GM21737 (cell line): ENCODE results near the gene SRRD.
"Not testable (repeated sequence)": the region's sequence is repeated elsewhere in the genome, so short reads cannot be mapped to it uniquely, and the experiment has no call there.

Source experiments
- ATAC-seq: cut with Tn5 transposase; IDR thresholded peaks from one replicate; pipeline ENCODE4 v1.9.1; 2021; ENCODE audit warnings: mild to moderate bottlenecking, moderate library complexity; ENCODE audit not compliant: unreplicated experiment

The SRRD gene, protein sequence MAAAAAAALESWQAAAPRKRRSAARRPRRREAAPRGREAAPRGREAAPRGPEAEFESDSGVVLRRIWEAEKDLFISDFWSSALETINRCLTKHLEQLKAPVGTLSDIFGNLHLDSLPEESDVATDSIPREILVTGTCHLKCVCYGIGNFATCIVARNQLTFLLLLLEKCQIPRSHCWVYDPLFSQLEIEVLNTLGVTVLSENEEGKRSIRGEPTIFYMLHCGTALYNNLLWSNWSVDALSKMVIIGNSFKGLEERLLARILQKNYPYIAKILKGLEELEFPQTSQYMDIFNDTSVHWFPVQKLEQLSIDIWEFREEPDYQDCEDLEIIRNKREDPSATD

GRCh38 chr22:26483439-26484359, at the start of gene SRRD, which contains the start of gene HPS4:
Gene SRRD, plus strand, starts transcription at chr22:26483877. Its CDS starts 14 bp downstream, at chr22:26483891.
Gene HPS4, minus strand, starts transcription at chr22:26483783. Its CDS starts 2,021 bp downstream, at chr22:26481762.
- ATAC-seq = peak; percentile 56

GRCh38 chr22:26435327-26436093, 48.2 kb upstream of the SRRD start:
- no peak for ATAC-seq

DNA sequence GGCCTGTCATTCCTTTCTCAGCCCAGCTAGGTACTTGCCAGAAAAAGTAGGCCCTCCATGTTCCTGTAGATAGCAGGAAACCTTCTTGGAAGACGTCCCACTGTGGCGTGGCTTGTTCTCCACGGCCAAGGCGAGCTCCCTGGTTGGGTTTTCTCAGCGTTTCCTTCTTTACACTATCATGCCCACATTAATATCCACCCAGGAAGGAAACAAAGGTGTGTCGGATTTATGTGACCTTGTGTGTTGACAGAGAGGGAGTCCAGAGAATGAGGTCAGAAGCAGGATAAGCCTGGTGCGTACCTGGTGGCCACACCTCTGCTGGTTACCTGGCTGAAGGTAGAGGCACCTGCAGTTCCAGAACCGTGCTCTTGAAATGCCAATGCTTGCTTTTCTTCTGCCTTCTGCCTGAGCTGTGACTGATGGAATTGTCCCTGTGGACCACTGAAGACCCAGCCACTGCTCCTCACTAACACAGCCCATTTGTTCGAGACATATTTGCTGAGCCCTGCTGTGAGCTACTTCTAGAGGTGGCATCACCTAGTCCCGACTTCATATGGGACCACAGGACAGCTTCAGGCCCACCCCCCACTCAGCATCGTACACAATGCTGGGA, 46.7 kb upstream of the SRRD start:
- no peak for ATAC-seq

GRCh38 chr22:26437694-26438392, 45.8 kb upstream of the SRRD start:
- ATAC-seq = no peak

GRCh38 chr22:26438776-26439175, 44.9 kb upstream of the SRRD start:
- not testable (repeated sequence) for ATAC-seq

DNA sequence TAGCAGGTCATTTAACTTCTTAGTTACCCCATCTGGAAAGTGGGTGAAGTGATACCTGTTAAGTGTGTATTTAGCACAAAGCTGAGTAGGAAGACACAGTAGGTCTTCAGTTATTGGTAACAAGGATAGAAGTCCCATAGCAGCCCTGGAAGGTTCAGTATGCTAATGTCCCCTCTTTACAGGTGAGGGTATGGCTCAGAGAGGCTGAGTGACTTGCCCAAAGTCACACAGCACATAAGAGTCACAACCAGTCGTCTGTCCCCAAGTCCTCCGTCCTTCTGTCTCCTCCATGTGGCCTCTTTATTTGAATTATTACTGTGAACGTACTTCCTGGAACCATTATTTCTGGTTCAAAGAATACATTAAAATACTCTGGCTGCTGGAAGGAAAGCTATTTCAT, 44.1 kb upstream of the SRRD start:
- no peak for ATAC-seq

DNA sequence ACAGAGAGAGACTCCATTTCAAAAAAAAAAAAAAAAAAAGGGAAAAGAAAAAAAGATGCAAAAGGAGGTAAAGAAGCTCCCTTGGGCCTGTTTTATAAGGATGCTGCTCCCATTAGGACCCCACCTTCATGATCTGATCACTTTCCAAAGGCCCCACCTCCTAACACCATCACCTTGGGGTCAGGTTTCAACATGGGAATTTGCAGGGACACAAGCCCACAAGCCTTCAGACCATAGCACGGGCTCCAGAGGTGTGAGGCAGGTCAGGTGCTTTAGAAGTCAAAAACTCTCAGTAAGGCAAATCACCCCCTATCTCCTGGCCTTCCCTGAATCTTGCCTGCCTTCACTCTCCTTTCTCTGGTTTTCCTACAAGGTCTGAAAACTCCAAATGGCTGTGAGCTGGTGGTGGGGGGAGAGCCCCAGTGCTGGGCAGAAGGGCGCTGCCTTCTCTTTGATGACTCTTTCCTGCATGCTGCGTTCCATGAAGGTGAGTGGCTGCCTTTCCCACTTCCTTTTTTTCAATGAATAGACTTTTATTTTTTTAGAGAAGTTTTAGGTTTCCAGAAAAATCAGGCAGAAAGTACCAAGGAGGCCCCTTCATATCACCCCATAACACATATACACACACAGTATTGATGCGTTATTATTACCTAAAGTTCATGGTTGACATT, 41.5 kb upstream of the SRRD start:
- no peak for ATAC-seq

DNA sequence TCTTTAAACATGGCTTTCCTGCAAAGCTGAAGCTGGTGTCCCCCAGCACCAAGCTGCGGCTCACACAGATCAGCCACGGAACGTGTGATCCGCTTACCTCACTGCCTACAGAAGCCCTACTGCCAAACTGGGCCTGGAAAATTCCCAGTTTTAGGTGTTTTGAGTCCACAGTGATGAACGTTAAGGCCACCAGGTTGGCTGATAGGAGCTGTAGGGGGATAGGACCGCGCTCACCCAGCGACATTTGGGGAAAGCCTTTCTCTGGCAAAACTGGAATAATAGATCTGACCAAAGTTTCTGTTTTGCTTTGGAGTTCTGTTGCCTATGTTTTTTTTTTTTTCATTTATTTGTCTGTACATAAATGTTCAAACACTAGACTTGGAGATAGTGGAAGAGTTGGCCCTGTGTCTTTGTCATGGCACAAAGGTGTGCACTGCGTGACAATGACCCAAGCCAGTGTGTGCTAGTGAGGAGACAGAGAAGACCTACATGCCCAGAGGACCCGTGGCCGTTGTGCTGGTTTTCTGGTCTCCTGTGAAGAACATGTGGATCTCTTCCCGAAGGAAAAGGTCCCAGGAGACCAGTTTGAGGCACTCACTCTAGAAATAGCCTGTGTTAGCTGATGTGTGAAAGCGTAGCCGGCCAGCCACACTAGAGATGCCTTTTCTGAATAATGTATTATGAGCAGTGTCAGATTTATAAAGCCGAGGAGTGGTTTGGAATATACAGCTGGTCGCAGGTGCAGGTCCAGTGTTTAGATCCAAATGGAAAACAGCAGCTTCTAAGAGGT, 39.6 kb upstream of the SRRD start:
- ATAC-seq = no peak

DNA sequence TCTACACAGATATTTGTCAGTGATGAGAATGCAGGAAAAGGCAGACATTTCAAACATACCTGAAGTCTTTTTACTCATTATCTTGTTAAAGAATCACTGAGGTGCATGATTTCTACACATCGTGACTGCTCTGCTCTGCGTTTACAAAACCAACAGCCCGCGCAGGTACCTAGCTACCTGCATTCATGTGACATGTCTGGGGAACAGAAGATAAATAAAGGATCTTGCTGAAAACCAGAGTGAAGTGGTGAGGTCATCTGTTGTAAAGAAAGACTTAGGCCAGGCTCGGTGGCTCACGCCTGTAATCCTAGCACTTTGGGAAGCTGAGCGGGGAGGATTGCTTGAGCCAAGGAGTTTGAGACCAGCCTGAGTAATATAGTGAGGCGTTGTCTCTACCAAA, 38.9 kb upstream of the SRRD start:
- no peak for ATAC-seq

DNA sequence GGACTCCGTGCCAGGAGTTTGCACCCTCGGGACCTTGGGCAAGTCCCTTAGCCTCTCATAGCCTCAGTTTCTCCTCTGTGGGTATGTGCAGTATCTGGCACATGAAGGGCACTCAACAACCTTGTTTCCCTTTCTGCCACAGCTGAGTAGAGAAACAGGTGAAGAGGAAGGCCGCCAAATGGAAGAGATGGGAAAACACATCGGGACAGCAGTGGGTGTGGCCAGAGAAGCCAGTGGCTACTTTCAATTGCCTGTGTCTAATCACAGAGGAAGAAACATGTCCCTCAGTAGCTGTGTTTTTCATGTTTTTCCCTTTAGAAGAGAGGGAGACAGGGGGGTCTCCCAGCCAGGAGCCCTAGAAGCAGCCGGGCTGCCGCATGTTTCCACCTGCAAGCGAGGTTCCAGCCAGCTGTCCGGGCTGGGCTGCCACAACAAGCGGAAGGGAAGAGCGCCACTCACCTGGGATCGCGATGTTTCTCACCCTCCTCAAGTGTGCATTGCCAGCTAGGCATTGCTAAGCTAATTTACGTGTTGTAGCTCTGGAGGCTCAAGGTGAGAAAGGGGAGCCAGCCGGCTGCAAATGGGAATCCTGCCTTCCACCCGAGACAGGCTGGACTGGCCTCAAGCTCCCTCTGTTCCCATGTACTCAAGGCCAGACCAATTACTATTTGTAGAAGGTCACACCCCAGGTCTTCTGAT, 38.0 kb upstream of the SRRD start:
- no peak for ATAC-seq

DNA sequence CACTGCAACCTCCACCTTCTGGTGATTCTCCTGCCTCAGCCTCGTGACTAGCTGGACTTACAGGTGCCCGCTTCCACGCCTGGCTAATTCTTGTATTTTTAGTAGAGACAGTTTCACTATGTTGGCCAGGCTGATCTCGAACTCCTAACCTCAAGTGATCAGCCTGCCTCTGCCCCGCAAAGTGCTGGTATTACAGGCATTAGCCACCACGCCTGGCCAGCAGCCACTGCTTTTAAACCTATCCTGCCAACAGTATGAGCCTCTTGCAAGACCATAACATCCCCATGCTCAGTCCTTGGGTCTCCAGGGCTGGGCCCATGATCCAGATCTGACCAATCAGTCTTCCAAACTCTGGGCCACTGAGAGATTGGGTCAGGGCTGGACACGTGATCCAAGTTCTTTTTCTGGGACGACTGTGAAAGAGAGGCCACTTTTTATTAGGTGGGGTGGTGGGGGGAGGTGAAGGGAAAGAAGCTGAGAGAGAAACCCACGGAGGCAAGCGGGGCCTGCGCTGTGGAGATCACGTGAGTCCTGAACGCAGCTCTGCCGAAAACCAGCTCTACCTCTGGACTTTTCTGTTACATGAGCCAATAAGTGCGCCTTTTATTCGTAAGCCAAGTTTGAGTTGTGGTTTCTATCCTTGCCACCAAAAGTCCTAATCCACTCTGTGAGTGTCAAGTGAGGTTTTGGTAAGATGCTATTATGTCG, 36.7 kb upstream of the SRRD start:
- no peak for ATAC-seq

DNA sequence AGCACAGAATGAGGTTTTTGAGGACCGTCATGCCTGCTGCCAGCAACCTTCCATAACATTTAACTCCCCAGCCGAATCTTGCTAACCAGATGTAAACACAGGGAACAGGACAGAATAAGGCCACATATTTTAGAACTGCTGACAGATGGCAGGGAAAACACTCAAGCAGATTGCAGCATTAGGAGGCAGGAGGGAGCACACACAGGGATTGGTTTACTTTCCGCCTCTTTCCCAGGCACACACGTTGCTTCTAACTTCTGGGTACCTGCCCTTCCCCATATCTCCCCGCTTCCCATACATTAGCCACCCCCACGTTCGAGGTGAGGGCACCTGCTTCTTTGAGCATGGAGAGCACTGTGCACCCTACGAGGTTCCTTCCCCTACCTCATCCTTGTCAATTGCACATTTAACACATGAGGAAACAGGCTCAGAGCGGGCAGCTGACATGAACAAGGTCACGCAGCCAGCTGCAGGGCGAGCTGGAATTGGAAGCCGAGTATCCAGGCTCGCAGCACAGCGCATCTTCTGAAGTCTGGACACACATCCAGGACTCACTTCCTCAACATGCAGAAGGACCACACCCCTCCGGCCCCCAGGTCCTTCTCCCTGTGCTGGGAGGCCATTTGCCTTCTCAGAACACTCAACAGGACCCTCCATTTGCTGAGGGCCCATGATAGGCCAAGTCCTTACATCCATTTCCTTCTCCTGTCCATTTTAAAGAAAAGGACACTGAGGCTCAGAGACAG, 35.9 kb upstream of the SRRD start:
- ATAC-seq = no peak

- ATAC-seq = no peak
These were observed 35.3 kb upstream of the SRRD start for GRCh38 chr22:26448334-26448733.

DNA sequence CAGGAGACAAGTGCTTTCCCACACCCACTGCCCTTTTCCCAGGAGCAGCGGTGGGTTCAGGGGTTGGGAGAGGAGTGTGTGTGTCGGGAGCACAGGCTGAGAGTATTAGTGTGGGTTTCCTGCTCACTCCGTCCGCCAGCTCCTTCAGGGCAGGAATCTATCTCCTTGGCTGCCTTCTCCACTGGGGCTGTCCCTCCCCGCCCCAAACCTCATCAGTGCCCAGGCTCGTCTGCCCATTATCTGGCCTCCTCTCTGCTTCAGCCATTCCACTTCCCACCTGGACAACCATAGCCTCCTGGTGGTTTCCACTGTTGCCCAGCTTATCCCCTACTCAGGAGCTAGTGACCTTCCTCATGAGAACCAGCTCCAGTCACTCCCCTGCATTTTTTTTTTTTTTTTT, 34.7 kb upstream of the SRRD start:
- no peak for ATAC-seq

- no peak for ATAC-seq
These were observed 33.1 kb upstream of the SRRD start for GRCh38 chr22:26450453-26451185.
